ENCODE data around the gene GRID2. TPM values are rescaled to one million over a fixed set of nuclear protein-coding genes. Genes with fewer than 3 reads are reported as not detected.

Gene GRID2
- total and polyA plus RNA-seq, 9 of the 15 experiments (the other 6 are each of a cell fraction or from before 2014, with no cell fraction given) = 0.04 TPM; not detected in 7

DNA sequence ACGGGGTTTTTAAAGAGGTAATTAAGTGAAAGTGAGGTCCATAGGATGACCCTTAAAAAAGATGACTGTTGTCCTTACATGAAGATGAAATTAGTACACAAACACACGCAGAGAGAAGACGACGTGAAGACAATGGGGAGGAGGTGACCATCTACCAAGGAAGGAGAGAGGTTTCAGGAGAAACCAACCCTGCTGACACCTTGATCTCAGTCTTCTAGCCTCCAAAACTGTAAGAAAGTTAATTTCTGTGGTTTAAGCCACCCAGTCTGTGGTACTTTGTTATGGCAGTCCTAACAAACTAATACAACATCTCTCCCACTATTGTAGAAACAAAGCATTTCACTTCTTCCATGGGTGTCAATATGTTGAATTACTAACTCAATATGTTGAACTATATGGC, 1385.2 kb downstream of the GRID2 start (continued):
- TF ChIP-seq, protein P1, sequence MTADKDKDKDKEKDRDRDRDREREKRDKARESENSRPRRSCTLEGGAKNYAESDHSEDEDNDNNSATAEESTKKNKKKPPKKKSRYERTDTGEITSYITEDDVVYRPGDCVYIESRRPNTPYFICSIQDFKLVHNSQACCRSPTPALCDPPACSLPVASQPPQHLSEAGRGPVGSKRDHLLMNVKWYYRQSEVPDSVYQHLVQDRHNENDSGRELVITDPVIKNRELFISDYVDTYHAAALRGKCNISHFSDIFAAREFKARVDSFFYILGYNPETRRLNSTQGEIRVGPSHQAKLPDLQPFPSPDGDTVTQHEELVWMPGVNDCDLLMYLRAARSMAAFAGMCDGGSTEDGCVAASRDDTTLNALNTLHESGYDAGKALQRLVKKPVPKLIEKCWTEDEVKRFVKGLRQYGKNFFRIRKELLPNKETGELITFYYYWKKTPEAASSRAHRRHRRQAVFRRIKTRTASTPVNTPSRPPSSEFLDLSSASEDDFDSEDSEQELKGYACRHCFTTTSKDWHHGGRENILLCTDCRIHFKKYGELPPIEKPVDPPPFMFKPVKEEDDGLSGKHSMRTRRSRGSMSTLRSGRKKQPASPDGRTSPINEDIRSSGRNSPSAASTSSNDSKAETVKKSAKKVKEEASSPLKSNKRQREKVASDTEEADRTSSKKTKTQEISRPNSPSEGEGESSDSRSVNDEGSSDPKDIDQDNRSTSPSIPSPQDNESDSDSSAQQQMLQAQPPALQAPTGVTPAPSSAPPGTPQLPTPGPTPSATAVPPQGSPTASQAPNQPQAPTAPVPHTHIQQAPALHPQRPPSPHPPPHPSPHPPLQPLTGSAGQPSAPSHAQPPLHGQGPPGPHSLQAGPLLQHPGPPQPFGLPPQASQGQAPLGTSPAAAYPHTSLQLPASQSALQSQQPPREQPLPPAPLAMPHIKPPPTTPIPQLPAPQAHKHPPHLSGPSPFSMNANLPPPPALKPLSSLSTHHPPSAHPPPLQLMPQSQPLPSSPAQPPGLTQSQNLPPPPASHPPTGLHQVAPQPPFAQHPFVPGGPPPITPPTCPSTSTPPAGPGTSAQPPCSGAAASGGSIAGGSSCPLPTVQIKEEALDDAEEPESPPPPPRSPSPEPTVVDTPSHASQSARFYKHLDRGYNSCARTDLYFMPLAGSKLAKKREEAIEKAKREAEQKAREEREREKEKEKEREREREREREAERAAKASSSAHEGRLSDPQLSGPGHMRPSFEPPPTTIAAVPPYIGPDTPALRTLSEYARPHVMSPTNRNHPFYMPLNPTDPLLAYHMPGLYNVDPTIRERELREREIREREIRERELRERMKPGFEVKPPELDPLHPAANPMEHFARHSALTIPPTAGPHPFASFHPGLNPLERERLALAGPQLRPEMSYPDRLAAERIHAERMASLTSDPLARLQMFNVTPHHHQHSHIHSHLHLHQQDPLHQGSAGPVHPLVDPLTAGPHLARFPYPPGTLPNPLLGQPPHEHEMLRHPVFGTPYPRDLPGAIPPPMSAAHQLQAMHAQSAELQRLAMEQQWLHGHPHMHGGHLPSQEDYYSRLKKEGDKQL (CRISPR knock-in tag; IDR thresholded peaks at IDR 0.05; ENCODE audit: borderline replicate concordance) = no peak
- TF ChIP-seq, protein P2, sequence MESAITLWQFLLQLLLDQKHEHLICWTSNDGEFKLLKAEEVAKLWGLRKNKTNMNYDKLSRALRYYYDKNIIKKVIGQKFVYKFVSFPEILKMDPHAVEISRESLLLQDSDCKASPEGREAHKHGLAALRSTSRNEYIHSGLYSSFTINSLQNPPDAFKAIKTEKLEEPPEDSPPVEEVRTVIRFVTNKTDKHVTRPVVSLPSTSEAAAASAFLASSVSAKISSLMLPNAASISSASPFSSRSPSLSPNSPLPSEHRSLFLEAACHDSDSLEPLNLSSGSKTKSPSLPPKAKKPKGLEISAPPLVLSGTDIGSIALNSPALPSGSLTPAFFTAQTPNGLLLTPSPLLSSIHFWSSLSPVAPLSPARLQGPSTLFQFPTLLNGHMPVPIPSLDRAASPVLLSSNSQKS (CRISPR knock-in tag; IDR thresholded peaks at IDR 0.05) = no peak
- TF ChIP-seq, protein P3, sequence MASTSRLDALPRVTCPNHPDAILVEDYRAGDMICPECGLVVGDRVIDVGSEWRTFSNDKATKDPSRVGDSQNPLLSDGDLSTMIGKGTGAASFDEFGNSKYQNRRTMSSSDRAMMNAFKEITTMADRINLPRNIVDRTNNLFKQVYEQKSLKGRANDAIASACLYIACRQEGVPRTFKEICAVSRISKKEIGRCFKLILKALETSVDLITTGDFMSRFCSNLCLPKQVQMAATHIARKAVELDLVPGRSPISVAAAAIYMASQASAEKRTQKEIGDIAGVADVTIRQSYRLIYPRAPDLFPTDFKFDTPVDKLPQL (IDR thresholded peaks at IDR 0.05; ENCODE audit: extremely low read depth, insufficient read length) = no peak
- TF ChIP-seq ZNF785 (CRISPR knock-in tag; IDR thresholded peaks at IDR 0.05) (no peak), ZNF41 (CRISPR knock-in tag; conservative IDR thresholded peaks at IDR 0.05) (no peak), KLF13 (tag; IDR thresholded peaks at IDR 0.05; ENCODE audit: borderline replicate concordance, low read depth) (no peak)
- TF ChIP-seq, protein P4, sequence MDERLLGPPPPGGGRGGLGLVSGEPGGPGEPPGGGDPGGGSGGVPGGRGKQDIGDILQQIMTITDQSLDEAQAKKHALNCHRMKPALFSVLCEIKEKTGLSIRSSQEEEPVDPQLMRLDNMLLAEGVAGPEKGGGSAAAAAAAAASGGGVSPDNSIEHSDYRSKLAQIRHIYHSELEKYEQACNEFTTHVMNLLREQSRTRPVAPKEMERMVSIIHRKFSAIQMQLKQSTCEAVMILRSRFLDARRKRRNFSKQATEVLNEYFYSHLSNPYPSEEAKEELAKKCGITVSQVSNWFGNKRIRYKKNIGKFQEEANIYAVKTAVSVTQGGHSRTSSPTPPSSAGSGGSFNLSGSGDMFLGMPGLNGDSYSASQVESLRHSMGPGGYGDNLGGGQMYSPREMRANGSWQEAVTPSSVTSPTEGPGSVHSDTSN (CRISPR knock-in tag; IDR thresholded peaks at IDR 0.05; ENCODE audit: low read depth) = no peak
- TF ChIP-seq, protein P4 (tag; conservative IDR thresholded peaks at IDR 0.05; ENCODE audit: low read depth) = no peak
- TF ChIP-seq, protein P5, sequence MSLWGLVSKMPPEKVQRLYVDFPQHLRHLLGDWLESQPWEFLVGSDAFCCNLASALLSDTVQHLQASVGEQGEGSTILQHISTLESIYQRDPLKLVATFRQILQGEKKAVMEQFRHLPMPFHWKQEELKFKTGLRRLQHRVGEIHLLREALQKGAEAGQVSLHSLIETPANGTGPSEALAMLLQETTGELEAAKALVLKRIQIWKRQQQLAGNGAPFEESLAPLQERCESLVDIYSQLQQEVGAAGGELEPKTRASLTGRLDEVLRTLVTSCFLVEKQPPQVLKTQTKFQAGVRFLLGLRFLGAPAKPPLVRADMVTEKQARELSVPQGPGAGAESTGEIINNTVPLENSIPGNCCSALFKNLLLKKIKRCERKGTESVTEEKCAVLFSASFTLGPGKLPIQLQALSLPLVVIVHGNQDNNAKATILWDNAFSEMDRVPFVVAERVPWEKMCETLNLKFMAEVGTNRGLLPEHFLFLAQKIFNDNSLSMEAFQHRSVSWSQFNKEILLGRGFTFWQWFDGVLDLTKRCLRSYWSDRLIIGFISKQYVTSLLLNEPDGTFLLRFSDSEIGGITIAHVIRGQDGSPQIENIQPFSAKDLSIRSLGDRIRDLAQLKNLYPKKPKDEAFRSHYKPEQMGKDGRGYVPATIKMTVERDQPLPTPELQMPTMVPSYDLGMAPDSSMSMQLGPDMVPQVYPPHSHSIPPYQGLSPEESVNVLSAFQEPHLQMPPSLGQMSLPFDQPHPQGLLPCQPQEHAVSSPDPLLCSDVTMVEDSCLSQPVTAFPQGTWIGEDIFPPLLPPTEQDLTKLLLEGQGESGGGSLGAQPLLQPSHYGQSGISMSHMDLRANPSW (CRISPR knock-in tag; IDR thresholded peaks at IDR 0.05) = no peak
